ENCODE measurements around the gene SMIM29.

SMIM29 gene

DNA sequence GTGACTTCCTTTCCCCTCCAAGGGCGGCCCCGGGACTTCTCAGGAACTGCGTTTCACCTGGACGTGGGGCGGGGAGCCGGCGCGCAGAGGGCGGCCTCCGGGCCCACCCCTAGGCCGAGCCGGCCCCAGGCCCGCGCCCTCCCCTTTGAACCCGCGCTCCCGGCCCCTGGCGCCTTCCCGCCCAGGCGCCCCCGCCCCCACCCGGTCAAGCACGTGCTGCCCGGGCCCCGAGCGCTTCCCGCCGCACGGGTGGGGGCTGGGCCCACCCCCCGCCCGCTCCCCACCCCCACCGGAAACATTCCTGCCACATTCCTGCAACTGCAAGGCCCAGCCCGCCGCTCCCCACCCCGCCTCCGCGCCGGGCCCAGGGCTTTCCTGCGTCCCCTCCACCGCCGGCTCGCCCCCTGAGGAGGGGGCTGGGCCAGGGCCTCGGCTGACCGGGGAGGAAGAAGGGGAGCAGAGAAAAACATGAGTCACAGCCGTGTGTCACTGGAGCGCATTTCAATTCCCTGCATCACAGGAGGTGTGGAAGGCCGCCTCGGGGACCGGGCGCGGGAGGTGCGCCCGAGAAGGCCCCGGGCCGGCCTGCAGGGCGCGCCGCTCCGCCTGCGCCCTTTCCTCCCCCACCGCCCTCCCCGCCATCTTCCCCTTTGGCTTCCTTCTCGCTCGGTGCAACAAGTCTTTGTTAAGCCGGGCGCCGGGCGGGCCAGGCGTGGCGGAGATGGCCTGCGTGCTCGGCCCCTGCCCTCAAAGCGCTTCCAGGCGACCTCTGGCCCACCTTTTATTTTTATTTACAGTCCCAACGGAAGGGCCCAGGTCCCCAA, 13.3 kb downstream of the SMIM29 start:
- DNase-seq: peak; percentile 75
- H3K4me3 ChIP-seq (ENCODE audit: low read depth, low read length): peak overlapping the region; percentile 67
- TF ChIP-seq, protein P1, sequence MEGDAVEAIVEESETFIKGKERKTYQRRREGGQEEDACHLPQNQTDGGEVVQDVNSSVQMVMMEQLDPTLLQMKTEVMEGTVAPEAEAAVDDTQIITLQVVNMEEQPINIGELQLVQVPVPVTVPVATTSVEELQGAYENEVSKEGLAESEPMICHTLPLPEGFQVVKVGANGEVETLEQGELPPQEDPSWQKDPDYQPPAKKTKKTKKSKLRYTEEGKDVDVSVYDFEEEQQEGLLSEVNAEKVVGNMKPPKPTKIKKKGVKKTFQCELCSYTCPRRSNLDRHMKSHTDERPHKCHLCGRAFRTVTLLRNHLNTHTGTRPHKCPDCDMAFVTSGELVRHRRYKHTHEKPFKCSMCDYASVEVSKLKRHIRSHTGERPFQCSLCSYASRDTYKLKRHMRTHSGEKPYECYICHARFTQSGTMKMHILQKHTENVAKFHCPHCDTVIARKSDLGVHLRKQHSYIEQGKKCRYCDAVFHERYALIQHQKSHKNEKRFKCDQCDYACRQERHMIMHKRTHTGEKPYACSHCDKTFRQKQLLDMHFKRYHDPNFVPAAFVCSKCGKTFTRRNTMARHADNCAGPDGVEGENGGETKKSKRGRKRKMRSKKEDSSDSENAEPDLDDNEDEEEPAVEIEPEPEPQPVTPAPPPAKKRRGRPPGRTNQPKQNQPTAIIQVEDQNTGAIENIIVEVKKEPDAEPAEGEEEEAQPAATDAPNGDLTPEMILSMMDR (IDR thresholded peaks at IDR 0.05; ENCODE audit: low read depth, low read length, missing control alignments): peak; percentile 2
- peaks cover 1% of the 10 kb centered on the region for H3K36me3 ChIP-seq (replicated peaks)
- peak overlapping the region; percentile 76 for H3K27ac ChIP-seq
- in situ Hi-C loops (cut with HindIII; ENCODE audit: low pct_ligation_motif_present, low sequenced_read_pairs): no loop called here
- H3K27me3 ChIP-seq (replicated peaks): no peaks in the 10 kb centered on the region

DNA sequence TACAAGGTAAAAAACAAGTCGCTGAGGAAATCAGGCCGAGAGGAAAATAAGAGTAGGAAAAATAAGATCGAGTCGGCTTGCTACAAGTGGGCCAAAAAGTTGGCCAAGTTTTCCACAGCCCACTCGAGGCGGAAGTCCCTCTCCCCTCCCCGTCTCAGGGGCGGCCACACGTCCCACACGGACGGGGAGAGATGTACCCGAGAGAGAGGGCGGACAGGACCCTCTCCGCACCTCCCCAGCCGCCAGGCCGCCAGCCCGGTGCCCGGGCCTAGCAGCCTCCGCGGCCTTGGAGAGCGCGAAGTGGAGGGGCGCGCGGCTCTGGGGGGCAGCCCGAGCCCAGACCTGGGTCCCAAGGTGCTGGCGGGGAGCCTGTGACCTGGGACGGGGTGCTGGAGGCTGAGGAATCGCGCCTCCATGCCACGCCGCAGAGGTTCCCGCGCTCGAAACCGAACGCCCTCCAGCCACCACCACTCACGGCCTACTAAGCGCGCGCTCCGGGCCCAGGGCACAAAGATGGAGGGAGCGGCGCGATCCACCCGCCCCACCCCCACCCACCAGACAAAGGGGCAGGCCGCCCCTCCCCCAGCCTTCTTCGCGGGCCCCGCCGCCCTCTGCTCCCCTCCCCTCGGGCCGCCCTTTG, 14.0 kb downstream of the SMIM29 start:
- no peaks in the 10 kb centered on the region for H3K36me3 ChIP-seq (replicated peaks)
- no peak overlapping the region for H3K4me3 ChIP-seq (ENCODE audit: low read depth, low read length)
- TF ChIP-seq, protein P1 (IDR thresholded peaks at IDR 0.05; ENCODE audit: low read depth, low read length, missing control alignments): no peak
- H3K27me3 ChIP-seq (replicated peaks): no peaks in the 10 kb centered on the region
- DNase-seq: no peak
- in situ Hi-C loops (cut with HindIII; ENCODE audit: low pct_ligation_motif_present, low sequenced_read_pairs): no loop called here
- H3K27ac ChIP-seq: no peak overlapping the region

DNA sequence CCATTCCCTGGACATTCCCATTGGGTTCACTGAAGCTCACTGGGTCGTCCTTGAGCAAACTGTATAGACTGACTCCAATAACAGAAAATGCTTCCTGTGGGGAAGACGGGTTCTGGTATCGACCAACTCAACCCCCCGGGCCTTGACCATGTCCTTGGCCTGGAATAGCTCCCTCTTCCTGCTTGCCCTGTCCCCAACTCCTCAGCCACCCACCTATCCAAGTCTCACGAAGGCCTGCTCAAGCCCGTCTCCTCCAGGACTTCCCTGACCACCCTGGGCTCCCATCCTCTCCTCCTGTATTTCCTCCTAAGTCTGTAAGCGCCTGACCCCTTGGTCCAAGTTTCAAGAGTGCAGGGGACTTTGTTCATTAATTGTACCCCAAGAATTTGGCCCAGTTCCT, 14.9 kb downstream of the SMIM29 start:
- H3K27me3 ChIP-seq (replicated peaks): no peaks in the 10 kb centered on the region
- in situ Hi-C loops (cut with HindIII; ENCODE audit: low pct_ligation_motif_present, low sequenced_read_pairs): no loop called here
- no peak overlapping the region for H3K4me3 ChIP-seq (ENCODE audit: low read depth, low read length)
- TF ChIP-seq, protein P1 (IDR thresholded peaks at IDR 0.05; ENCODE audit: low read depth, low read length, missing control alignments): no peak
- H3K36me3 ChIP-seq (replicated peaks): no peaks in the 10 kb centered on the region
- no peak overlapping the region for H3K27ac ChIP-seq
- DNase-seq: no peak

DNA sequence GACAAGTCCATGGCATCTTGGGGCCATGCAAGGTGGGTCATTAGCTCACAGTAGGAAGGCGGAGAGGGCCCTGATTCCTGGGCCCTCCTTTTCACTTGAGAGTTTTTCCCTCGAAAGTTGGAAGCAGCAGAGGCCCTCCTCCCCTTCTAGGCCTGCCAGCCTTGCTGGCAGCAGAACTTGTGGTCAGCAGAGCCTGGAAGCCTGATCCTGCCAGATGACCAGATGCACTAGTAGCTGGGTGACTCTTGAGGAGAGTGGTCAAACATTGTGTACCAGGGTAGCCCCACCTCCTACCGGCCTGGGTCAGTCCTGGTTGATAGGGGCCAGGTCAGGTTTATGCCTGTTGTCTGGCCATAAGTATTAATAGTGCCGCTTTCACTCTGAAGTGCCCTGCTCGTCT, 15.9 kb downstream of the SMIM29 start:
- H3K36me3 ChIP-seq (replicated peaks): no peaks in the 10 kb centered on the region
- no peak overlapping the region for H3K4me3 ChIP-seq (ENCODE audit: low read depth, low read length)
- TF ChIP-seq, protein P1 (IDR thresholded peaks at IDR 0.05; ENCODE audit: low read depth, low read length, missing control alignments): no peak
- H3K27ac ChIP-seq: no peak overlapping the region
- in situ Hi-C loops (cut with HindIII; ENCODE audit: low pct_ligation_motif_present, low sequenced_read_pairs): no loop called here
- no peak for DNase-seq
- H3K27me3 ChIP-seq (replicated peaks): no peaks in the 10 kb centered on the region

DNA sequence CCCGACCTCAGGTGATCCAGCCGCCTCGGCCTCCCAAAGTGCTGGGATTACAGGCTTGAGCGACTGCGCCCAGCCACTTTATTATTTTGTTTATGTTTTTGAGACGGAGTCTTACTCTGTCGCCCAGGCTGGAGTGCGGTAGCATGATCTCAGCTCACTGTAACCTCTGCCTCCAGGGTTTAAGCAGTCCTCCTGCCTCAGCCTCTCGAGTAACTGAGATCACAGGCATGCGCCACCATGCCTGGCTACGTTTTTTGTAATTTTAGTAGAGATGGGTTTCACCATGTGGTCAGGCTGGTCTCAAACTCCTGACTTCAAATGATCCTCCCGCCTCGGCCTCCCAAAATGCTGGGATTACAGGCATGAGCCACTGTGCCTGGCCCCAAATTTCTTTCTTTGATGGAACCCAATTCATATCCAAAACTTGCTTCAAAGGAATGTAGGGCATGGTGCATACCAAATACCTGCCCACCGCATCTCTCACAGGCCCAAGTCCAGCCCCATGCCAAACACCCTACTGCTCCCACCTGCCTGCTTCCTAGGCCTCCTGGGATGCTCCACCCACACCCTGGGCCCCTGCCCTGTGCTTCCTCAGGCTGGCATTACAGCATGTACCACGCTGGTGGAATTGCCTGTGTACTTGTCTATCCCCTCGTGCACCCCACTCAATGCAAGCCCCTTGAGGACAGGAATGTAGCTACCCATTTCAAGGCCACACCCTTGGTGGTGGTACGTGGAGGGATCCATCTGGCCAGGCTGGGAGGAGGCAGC, 17.1 kb downstream of the SMIM29 start:
- in situ Hi-C loops (cut with HindIII; ENCODE audit: low pct_ligation_motif_present, low sequenced_read_pairs): no loop called here
- H3K27me3 ChIP-seq (replicated peaks): no peaks in the 10 kb centered on the region
- no peak overlapping the region for H3K4me3 ChIP-seq (ENCODE audit: low read depth, low read length)
- no peaks in the 10 kb centered on the region for H3K36me3 ChIP-seq (replicated peaks)
- no peak for DNase-seq
- TF ChIP-seq, protein P1 (IDR thresholded peaks at IDR 0.05; ENCODE audit: low read depth, low read length, missing control alignments): no peak
- no peak overlapping the region for H3K27ac ChIP-seq

Data from brain microvascular endothelial cell (primary cell).